CD4-positive, alpha-beta T cell treated with Interleukin-6 for 4 hours (primary cell): ENCODE measurements around the gene NFKB2.

ENCODE experiments used
- DNase-seq: peaks from one replicate; pipeline ENCODE4 v3.0.0-alpha.2; 2020; ENCODE audit warnings: mixed read lengths

The NFKB2 gene

DNA sequence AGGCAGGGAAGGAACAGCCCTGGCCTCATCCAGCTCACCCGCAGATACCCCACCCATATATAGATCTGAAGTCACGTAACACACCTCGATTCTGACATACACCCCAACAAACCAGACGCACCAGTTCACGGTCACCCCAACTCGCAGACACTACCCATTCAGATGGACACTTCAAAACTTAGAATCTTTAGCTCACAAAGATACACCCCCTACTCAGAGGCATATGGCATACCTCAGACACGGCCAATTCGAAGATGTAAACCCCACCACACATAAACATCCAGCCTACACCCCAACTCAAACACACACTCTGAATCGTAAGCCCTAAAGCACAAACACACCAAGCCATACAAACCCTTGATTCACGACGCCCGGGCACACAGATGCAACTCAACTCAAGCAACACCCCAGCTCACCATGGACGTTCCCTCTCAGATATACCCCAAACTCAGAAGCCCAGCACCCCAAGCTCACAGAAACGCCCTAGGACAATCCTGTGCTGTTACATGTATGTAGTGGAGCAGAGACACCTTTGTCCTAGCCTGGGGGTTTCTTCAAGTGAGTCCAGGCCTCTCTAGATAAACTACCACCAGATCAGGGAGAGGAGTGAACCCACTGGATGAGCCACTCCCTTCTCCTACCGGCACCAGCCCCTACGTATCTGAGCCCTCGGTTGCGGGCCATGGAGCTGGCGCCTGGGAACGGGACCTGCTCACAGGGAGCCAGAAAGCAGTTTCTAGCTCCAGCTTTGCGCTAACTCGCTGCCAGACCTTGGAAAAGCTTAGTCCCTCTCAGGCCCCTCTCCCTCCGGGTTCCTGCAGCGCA is 14.3 kb downstream of the NFKB2 start:
- DNase-seq: no peak

DNA sequence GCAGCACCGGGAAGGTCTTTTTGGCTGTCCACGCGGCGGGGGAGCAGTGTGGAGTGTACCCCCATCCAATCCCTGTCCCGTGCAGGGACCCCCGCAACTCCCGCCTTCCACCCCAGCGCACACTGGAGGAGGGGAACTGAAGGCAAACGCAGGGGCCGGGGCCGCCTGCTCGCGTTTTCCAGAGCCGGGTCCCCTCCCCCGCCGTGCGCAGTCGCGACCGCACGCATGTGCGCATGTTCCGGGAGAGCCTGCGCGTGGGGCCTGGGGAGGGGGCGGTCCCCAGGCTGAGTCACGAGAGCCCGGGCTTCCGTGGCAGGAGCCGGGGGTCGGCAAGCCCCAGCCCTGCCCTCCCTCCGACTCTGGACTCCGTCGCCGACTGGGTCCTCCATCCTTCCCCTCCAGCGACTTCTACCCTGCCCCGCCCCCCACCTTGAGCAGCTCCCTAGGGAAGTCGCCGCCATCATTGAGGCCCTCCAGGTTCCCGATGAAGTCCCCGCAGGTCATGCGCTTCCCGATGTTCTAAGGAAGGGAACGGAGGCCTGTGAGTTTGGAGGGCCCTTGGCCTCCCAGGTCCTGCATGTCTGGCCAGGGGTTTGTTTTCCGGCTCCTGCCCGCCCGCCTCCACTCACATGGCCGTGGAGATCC is 15.0 kb downstream of the NFKB2 start:
- DNase-seq: peak; percentile 85

- DNase-seq: no peak
Observed at GRCh38 chr10:102411341-102412255, 16.1 kb downstream of the NFKB2 start.

DNA sequence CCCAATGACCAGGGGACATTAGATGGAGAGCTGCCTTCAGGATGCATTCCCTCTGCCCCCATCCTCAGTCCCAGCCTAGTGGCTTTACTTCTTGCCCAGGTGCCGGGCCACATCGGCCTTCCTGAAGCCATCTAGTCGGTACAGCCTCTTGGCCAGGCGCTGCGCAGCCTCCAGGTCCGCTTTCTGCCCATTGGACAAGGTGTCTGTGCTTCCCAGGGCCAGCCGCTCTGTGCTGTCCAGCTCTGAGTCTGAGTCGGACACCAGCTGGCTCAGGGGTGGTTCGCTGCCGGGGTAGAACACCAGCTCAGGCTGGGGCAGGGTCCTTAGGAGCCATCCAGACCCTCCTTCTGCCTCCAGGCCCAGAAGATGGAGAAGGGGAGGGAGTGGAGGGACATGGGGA is 16.8 kb downstream of the NFKB2 start:
- no peak for DNase-seq

DNA sequence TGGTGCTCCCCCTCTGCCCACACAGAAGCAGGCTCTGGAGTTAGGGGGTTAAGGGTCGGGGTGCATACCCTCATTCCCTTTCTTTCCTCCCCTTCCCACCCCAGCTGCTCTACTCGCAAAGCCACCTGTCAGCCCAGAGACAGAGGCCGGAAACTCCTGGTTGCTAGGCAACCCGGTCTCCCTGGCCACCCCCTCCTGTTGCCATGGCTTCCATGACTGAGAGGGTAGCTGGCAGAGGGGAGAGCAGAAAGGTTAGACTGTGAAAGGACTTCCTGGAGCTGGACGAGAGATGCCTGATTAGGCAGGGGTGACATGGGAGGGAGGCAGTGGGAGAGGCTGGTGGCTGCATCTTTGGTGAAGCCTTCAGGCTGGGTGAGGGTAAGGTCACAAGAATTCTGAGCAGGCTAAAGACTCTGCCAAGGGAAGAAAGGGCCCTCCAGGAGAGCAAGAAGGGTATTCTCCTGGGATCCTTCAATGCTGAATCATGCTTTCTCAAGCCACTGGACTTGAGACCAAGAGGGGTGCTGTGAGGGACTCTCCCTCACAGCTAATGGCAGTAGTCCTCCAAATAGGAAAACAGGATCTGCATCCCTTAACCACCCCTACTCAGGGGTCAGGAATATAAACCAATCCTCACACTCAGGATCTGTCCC is 17.7 kb downstream of the NFKB2 start:
- peak; percentile 57 for DNase-seq

- no peak for DNase-seq
Observed at GRCh38 chr10:102413806-102414561, 18.5 kb downstream of the NFKB2 start.

- no peak for DNase-seq
Observed at GRCh38 chr10:102414749-102415148, 19.2 kb downstream of the NFKB2 start.

DNA sequence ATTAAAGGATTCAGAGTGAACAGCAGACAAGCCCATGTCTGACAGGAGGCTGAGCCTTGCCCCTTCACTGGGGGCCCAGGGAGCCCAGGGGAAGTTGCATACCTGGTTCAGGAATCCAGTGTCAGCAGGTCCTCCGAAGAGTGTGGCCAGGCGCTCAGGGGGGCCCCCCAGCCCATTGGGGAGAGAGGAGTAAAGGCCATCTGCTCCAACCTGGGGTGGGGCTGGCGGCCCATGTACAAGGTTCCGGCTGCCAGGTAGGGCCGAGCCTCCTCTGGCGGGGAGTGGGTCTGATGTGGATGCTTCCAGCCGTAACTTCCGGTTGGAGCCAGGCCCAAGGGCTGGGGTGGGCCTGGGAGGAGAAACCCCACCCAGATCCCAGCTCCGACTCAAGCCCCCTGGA is 20.8 kb downstream of the NFKB2 start:
- DNase-seq: no peak

GRCh38 chr10:102416695-102417094 is 21.2 kb downstream of the NFKB2 start:
- no peak for DNase-seq

- DNase-seq: no peak
Observed at GRCh38 chr10:102418622-102419268, 23.2 kb downstream of the NFKB2 start, which contains the start of gene PSD. Gene PSD, minus strand, starts transcription at chr10:102418785. Its CDS starts 1,747 bp downstream, at chr10:102417038.

DNA sequence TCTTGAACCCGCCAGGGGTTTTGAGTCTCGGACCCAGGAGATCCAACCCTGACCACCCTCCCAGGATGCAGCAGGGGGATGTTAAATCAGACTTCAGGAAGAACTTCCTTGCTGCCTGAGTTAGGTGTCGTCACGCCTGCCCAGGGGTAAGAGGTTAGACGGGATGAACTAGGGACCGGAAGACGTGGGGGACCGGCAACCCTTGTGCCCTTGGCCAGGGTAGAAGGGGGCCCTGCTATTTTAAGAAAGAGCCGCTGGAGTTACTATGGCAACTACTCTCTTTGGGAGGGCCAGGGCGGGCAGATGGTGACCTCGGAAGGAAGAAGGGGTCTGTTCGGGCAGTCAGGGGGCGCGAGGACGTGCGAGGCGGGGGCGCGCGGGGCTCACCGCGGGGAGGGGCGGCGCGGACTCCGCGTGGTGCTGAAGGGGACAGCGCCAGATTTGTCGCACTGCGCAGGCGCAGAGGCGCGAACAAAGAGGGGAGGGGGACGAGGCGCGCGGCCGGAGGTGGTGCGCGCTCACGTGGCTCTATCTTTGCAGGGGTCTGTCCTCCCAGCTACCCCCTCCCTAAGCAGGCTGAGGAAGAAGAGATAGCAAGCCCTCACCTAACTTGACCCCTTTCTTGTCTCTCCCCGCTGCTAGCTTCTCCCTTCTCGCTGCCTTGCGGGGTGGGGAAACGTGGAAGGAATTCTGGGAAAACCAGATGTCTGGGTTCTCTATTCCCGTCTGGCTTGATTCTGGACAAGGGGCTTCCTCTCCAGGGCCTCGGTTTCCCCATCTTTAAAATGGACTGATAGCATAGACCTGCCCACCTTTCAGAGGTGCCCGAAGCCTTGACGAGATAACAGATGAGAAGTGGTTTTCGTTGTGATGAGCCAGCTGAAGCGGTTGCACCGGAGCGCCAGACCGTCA is 24.0 kb downstream of the NFKB2 start:
- peak; percentile 74 for DNase-seq

GRCh38 chr10:102420181-102420713 is 24.7 kb downstream of the NFKB2 start:
- no peak for DNase-seq

DNA sequence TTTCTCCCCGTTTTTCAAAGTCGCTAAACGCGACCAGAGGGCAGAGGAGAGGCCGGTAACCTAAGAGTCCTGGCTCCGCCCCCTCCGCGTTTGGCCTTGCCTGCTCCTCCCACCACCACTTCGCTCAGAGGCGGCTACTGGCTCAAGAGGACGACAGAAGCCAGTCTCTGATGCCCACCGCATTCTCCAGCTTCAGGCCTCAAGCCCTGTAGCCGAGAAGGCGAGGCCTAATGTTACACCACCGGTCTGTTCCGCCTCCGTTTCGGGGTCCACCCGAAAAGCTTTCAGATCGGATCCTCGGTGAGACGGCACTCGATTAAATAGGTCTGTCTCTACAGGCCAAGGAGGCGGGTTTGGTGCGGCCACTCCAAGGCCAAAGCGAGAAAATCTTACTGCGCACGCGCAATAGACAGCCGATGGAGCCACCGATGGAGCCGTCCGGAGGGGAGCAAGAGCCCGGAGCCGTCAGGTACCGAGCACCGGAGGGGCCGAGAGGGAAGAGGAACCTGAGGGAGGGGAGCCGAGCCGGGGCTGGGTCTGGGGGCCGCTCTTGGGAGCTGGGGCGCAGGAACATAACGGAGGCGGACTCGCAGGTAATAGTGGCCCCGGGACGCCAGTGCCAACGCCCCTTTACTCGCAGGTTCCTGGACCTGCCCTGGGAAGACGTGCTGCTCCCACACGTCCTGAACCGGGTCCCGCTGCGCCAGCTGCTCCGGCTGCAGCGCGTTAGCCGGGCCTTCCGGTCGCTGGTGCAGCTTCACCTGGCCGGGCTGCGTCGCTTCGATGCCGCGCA is 25.4 kb downstream of the NFKB2 start, which contains the start of gene FBXL15:
Gene FBXL15 (plus strand): TSS at position 123 of the 793 bp plus-strand sequence. CDS start 294 bp downstream, at position 417.
- peak; percentile 97 for DNase-seq

DNA sequence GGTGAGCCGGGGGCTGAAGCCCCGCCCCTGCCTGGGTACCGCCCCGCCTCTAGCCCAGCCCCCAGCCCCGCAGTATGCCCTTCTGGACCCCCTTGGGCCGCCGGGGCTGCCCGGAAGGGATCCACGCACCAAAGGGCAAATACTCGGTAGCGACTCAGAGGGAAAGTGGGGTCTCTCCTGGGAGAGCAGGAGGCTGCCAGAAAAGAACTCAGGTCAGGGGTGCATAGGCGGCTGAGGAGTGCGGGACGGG is 25.9 kb downstream of the NFKB2 start:
- no peak for DNase-seq

DNA sequence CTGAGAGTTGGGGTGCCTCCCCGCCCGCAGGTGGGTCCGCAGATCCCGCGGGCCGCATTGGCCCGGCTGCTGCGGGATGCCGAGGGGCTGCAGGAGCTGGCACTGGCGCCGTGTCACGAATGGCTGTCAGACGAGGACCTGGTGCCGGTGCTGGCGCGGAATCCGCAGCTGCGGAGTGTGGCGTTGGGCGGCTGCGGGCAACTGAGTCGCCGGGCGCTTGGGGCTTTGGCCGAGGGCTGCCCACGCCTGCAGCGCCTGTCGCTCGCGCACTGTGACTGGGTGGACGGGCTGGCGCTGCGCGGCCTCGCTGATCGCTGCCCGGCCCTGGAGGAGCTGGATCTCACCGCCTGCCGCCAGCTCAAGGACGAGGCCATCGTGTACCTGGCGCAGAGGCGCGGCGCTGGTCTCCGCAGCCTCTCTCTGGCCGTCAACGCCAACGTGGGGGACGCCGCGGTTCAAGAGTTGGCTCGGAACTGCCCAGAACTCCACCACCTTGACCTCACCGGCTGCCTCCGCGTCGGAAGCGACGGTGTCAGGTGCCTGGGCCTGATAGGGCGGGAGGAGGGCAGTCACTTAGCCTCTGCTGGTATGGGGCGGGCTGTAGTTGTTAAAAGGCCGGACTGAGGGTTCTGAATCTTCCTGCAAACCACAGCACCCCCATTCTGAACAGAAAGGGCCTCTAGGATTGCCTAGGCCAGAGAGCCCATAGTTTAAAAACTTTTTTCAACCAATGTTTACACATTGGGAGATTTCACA is 26.4 kb downstream of the NFKB2 start:
- peak; percentile 28 for DNase-seq

- peak; percentile 59 for DNase-seq
Observed at GRCh38 chr10:102422545-102423129, 27.1 kb downstream of the NFKB2 start.

- DNase-seq: no peak
Observed at GRCh38 chr10:102423372-102423968, 28.0 kb downstream of the NFKB2 start.

DNA sequence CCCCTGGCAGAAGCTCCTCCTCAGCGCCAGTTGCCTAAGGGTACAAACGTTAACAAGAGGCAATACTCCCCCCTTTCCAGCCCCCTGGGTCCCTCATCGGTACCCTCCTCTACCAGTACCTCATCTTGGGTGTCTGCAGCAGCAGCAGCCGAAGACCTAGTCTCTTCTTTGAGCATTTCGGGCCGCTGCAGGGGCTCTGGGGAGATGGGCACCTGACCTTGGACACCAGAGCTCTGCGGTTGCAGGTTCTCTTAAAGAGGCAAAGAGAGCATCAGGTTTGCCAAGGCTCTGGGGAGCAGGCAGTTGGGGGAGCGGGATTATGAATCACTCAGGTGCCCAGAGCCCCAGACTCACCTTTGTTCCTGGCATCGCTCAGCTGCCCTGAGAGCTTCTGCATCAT is 28.6 kb downstream of the NFKB2 start:
- no peak for DNase-seq
